Left lung (tissue), 10 donors: ENCODE measurements around the gene TCERG1L. TPM values are rescaled to one million over a fixed set of nuclear protein-coding genes. Genes with fewer than 3 reads are reported as not detected.

ENCODE experiments used
- ATAC-seq: fragments of 200-7000 bp; cut with Tn5 transposase; one replicate; pipeline ENCODE4 v1.9.1; 2020; ENCODE audit warnings: moderate library complexity
- DNase-seq, 4 donors: peaks; one replicate each; pipeline ENCODE4 v3.0.0-alpha.2; 2013 to 2020
- H3K27ac ChIP-seq, 2 donors: fragments of 200-600 bp; sonication (generic) in 1 of 2; one replicate each; pipeline versions ENCODE4 v1.5.0 to v1.8.0; 2020 to 2021
- H3K27me3 ChIP-seq, 2 donors: fragments of 200-600 bp; sonication (generic) in 1 of 2; one replicate each; pipeline versions ENCODE4 v1.5.0 to v1.8.0; 2020 to 2021
- H3K36me3 ChIP-seq, 2 donors: fragments of 200-600 bp; sonication (generic) in 1 of 2; one replicate each; pipeline versions ENCODE4 v1.5.0 to v1.8.0; 2020 to 2021
- H3K4me1 ChIP-seq, 2 donors: fragments of 200-600 bp; one replicate each; pipeline ENCODE4 v1.8.0; 2021
- H3K4me3 ChIP-seq, 2 donors: fragments of 200-600 bp; sonication (generic) in 1 of 2; one replicate each; pipeline versions ENCODE4 v1.5.0 to v1.8.0; 2020 to 2021; ENCODE audit warnings: mild to moderate bottlenecking in 1 of 2
- H3K9me3 ChIP-seq, 2 donors: fragments of 200-600 bp; sonication (generic) in 1 of 2; one replicate each; pipeline versions ENCODE4 v1.5.0 to v1.8.0; 2020 to 2021
- CTCF ChIP-seq, 2 donors: fragments of 200-600 bp; sonication (generic) in 1 of 2; IDR thresholded peaks; one replicate each; pipeline versions ENCODE4 v1.5.0 to v1.8.0; 2021; ENCODE audit warnings: antibody characterized with exemption in 2 of 2
- intact Hi-C, 2 donors: fragments of 100-400 bp; cut with DNase I; formaldehyde crosslinking; loops; one replicate each; pipeline versions ENCODE4 v1.11.2 to v1.14.2; 2022
- polyA plus RNA-seq, 6 donors: library from polyadenylated mRNA; unstranded; fragments of 120-200 nt; gene quantifications; one replicate each; pipeline ENCODE4 v1.2.1, GENCODE V29; 2013; ENCODE audit not compliant: insufficient read length in 6 of 6
- total RNA-seq, 2 donors: library from RNA; stranded (reverse); fragmentation: NEBNext Ultra II Directional; extraction: Animal tissue kit (Norgen Biotek cat#: 25700); gene quantifications; one replicate each; pipeline ENCODE4 v1.2.1, GENCODE V29; 2021
- donor health status: DM: no; HTN: yes; CAD: no.
- donor health status: DM: no; HTN: no; CAD: no.

TCERG1L gene
- total and polyA plus RNA-seq, 8 donors = 0.35 to 0.72 (median 0.48) TPM; not detected in 2

GRCh38 chr10:131274133-131274880 is 37.2 kb downstream of the TCERG1L start:
- Histone ChIP-seq H3K27me3 (peaks cover 0 to 43% of the 10 kb centered on the region in 2 donors), H3K4me3 (no peak overlapping the region), H3K9me3 (no peaks in the 10 kb centered on the region), H3K36me3 (no peaks in the 10 kb centered on the region), H3K4me1 (no peaks in the 10 kb centered on the region), H3K27ac (no peak overlapping the region)
- TF ChIP-seq CTCF (IDR thresholded peaks at IDR 0.05) = no peak
- ATAC-seq = no peak
- no peak for DNase-seq
- intact Hi-C loops = no loop called here

GRCh38 chr10:131273476-131273875 is 38.0 kb downstream of the TCERG1L start:
- H3K36me3 ChIP-seq = no peaks in the 10 kb centered on the region
- no peaks in the 10 kb centered on the region for H3K4me1 ChIP-seq
- DNase-seq = no peak
- intact Hi-C loops = no loop called here
- H3K9me3 ChIP-seq = no peaks in the 10 kb centered on the region
- peaks cover 0 to 43% of the 10 kb centered on the region in 2 donors for H3K27me3 ChIP-seq
- ATAC-seq = no peak
- H3K4me3 ChIP-seq = no peak overlapping the region
- no peak for TF ChIP-seq CTCF (IDR thresholded peaks at IDR 0.05)
- no peak overlapping the region for H3K27ac ChIP-seq

- Histone ChIP-seq H3K4me3 (no peak overlapping the region), H3K36me3 (no peaks in the 10 kb centered on the region), H3K27me3 (peaks cover 0 to 43% of the 10 kb centered on the region in 2 donors), H3K9me3 (no peaks in the 10 kb centered on the region), H3K27ac (no peak overlapping the region), H3K4me1 (no peaks in the 10 kb centered on the region)
- intact Hi-C loops = no loop called here
- no peak for TF ChIP-seq CTCF (IDR thresholded peaks at IDR 0.05)
- DNase-seq = no peak
- no peak for ATAC-seq
Measured at GRCh38 chr10:131272897-131273451, 38.5 kb downstream of the TCERG1L start.

- ATAC-seq (no peak), DNase-seq (no peak)
- intact Hi-C loops = no loop called here
- Histone ChIP-seq H3K27me3 (peaks cover 0 to 53% of the 10 kb centered on the region in 2 donors), H3K9me3 (no peaks in the 10 kb centered on the region), H3K36me3 (no peaks in the 10 kb centered on the region), H3K27ac (no peak overlapping the region), H3K4me3 (no peak overlapping the region), H3K4me1 (no peaks in the 10 kb centered on the region)
- no peak for TF ChIP-seq CTCF (IDR thresholded peaks at IDR 0.05)
Measured at GRCh38 chr10:131271966-131272365, 39.6 kb downstream of the TCERG1L start.

GRCh38 chr10:131271195-131271880 is 40.2 kb downstream of the TCERG1L start:
- Histone ChIP-seq H3K4me3 (no peak overlapping the region), H3K9me3 (no peaks in the 10 kb centered on the region), H3K4me1 (no peaks in the 10 kb centered on the region), H3K36me3 (no peaks in the 10 kb centered on the region), H3K27ac (no peak overlapping the region), H3K27me3 (peaks cover 0 to 56% of the 10 kb centered on the region in 2 donors)
- no peak for ATAC-seq
- no peak for TF ChIP-seq CTCF (IDR thresholded peaks at IDR 0.05)
- DNase-seq = no peak
- intact Hi-C loops = no loop called here
